GM18867 (cell line): ENCODE data around the gene GCA.

Experiments
- ATAC-seq: cut with Tn5 transposase; IDR thresholded peaks from one replicate; pipeline ENCODE4 v1.9.1; 2021; ENCODE audit warnings: mild to moderate bottlenecking, moderate library complexity; ENCODE audit not compliant: unreplicated experiment

Gene GCA

DNA sequence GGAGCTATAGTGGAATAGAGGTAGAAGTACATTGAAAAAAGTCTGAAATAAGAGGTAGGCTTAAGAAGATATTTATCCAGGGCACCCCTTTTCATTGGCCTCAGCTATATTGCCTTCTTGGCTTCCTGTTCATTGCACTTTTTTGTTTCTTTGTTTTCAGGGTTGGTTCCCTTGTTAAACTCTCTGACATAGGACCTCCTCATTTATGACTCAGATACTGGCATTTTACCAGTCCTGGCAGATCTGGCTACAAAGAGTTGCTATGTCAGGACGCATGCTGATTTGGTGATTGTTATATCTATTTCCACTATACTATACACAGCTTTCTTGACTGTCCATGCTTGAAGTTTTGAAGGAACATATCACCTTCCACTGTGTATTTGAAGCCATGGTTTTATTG is 60.0 kb downstream of the GCA start:
- ATAC-seq = no peak
